Fibroblast of the aortic adventitia (primary cell): ENCODE data around the gene SLC39A1. TPM values are rescaled to one million over a fixed set of nuclear protein-coding genes. Genes with fewer than 3 reads are reported as not detected.

Experiments
- DNase-seq: peaks from one replicate; pipeline ENCODE4 v3.0.0-alpha.2; 2010; ENCODE audit warnings: low read depth
- H3K4me3 ChIP-seq: 2 replicates; pipeline ENCODE4 v1.5.1; 2011; ENCODE audit warnings: low read depth, mild to moderate bottlenecking, control low read depth, low read length, moderate library complexity
- CTCF ChIP-seq: IDR thresholded peaks from 2 replicates; pipeline ENCODE4 v1.5.1; 2011; ENCODE audit warnings: mild to moderate bottlenecking, low read length, control low read depth, inconsistent platforms; ENCODE audit not compliant: insufficient read depth
- total RNA-seq: library from RNA; depleted of rRNA; stranded (reverse); fragments of >200 nt; gene quantifications from 2 replicates; pipeline ENCODE4 v1.2.3, GENCODE V29; 2012; ENCODE audit warnings: low replicate concordance

Gene SLC39A1
- total RNA-seq, 1 donor = 85.9 TPM

- TF ChIP-seq CTCF = no peak
- DNase-seq = no peak
- no peak overlapping the region for H3K4me3 ChIP-seq
Observed at GRCh38 chr1:153929981-153930948, 33.1 kb downstream of the SLC39A1 start.

- no peak overlapping the region for H3K4me3 ChIP-seq
- no peak for TF ChIP-seq CTCF
- DNase-seq = no peak
Observed at GRCh38 chr1:153929426-153929825, 33.9 kb downstream of the SLC39A1 start.

GRCh38 chr1:153928791-153929341 lies 34.5 kb downstream of the SLC39A1 start:
- TF ChIP-seq CTCF = no peak
- H3K4me3 ChIP-seq = no peak overlapping the region
- DNase-seq = no peak

GRCh38 chr1:153928245-153928644 lies 35.1 kb downstream of the SLC39A1 start:
- no peak for TF ChIP-seq CTCF
- H3K4me3 ChIP-seq = no peak overlapping the region

GRCh38 chr1:153926405-153926804 lies 36.9 kb downstream of the SLC39A1 start:
- H3K4me3 ChIP-seq = no peak overlapping the region
- no peak for TF ChIP-seq CTCF

More at GRCh38 chr1:153928245-153928644, 35.1 kb downstream of the SLC39A1 start:
- DNase-seq = no peak

GRCh38 chr1:153922972-153923925 lies 40.1 kb downstream of the SLC39A1 start, which contains the start of gene GATAD2B:
Gene GATAD2B, minus strand, starts transcription at chr1:153922972. Its CDS starts 94,625 bp downstream, at chr1:153828347.
- peak within 1 kb of the TSS; percentile 91 for H3K4me3 ChIP-seq
- peak; percentile 100 for DNase-seq
- no peak for TF ChIP-seq CTCF

More at GRCh38 chr1:153926405-153926804, 36.9 kb downstream of the SLC39A1 start:
- no peak for DNase-seq
